ENCODE measurements around the gene TAF4B.

DNA sequence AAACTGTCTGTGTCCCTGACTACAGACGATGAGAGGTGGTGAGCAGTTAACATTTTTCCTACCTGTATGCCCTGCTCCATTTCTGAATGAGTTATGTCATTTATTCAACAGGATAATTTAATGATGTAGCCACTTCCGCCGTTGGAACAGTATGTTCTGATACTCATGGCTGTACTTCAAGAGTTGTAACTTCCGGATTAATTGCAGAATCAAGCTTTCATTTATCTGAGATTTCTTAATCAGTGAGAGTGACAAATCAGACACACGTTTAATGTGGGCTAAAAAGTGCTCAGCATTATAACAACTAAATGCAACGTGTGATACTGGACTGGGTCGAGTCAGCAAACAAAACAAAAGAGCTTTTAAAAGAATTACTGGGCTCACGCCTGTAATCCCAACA lies 214.4 kb downstream of the TAF4B start:
- TF ChIP-seq GATA3 (IDR thresholded peaks at IDR 0.05; ENCODE audit: low read depth, low read length) (no peak), GATA2 (IDR thresholded peaks at IDR 0.05; ENCODE audit: low read depth, low read length) (no peak)
